Activated CD8-positive, alpha-beta memory T cell treated with anti-CD3 and anti-CD28 coated beads for 36 hours (primary cell): ENCODE data around the gene NAA50. TPM values are rescaled to one million over a fixed set of nuclear protein-coding genes. Genes with fewer than 3 reads are reported as not detected.

Experiments
- CTCF ChIA-PET: fragments of 350-600 bp; sonication (Branson Sonifier 250); formaldehyde crosslinking; loops from one replicate; lab custom pipeline; 2021; ENCODE audit warnings: antibody characterized with exemption; lab: Charles Lee
- POLR2A ChIA-PET: fragments of 350-600 bp; sonication (Branson Sonifier 250); formaldehyde crosslinking; loops from one replicate; lab custom pipeline; 2021; ENCODE audit warnings: antibody characterized with exemption; lab: Charles Lee
- total RNA-seq, 2 experiments: library from RNA; stranded (reverse); gene quantifications; one replicate each; pipeline ENCODE4 v1.2.3, GENCODE V29; 2021

Gene NAA50
- total RNA-seq, 2 experiments from 2014 or later = 197 to 202 TPM

- CTCF ChIA-PET = interaction anchor here (0.6 to 1.8 kb wide), 6 partner anchors 9 to 1917 kb away, joined by 3 to 7 read pairs (median 3); partner anchors contain the start of gene USF3
- POLR2A ChIA-PET = interaction anchor here (1.6 kb wide), 1 partner anchor 51 kb away, joined by 12 read pairs; the partner anchor contains the start of gene USF3
Measured at GRCh38 chr3:113746548-113747282, 666 bp upstream of the NAA50 start, which contains the start of gene ATP6V1A. TSS of gene ATP6V1A (plus strand) at chr3:113747035. CDS start at chr3:113778754, 31,719 bp downstream.

DNA sequence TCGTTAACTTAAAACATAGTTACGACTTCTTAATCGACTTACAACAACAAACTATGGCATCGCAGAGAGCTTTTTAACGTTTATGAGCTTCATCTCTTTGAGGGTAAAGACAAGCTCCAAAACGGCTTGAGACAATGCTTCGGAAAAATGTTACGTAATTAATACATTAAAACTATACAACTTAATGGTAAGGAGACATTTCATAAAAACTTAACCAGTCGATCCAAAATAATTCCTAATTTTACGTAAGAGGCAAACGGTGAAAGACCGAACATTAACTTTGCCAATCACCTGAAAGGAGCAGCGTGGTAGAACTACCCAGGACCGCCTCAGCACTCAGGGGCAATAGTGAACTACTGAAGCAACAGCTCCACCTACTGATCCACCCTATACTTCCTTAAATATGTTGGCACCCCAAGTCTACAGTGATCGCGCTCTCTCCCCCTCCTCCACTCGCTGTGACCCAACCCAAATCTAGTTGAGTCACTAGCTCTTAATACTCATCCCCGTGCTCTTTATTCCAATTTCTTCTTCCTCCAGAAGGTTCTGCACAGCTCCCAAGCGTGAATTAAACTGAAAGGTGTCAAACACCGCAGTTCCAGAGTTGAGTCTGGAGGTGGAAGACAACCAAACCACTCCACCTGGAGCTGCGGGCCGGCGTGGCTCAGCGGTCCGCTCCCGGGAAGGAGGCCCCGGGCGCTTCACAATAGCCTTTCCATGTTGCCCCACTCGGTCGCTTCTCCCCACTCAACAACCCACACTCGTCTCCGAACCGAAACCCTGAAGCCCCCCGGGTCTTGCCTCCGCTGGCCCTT lies 901 bp downstream of the NAA50 start:
- POLR2A ChIA-PET = interaction anchor here (0.8 to 1.0 kb wide), 2 partner anchors 9 to 49 kb away, joined by 4 to 5 read pairs; partner anchors contain the start of gene USF3
- CTCF ChIA-PET = interaction anchor here (0.7 to 1.3 kb wide), 5 partner anchors 9 to 230 kb away, joined by 3 read pairs; no protein-coding TSS in a partner anchor

GRCh38 chr3:113743006-113743630 lies 2.9 kb downstream of the NAA50 start:
- POLR2A ChIA-PET = no interaction called here
- CTCF ChIA-PET = no interaction called here

- ChIA-PET POLR2A (no interaction called here), CTCF (interaction anchor here (1.0 kb wide), 1 partner anchor 97 kb away, joined by 6 read pairs; the partner anchor contains the start of gene GRAMD1C)
Measured at GRCh38 chr3:113741620-113742019, 4.4 kb downstream of the NAA50 start.

- POLR2A ChIA-PET = no interaction called here
Measured at GRCh38 chr3:113741086-113741485, 5.0 kb downstream of the NAA50 start.

DNA sequence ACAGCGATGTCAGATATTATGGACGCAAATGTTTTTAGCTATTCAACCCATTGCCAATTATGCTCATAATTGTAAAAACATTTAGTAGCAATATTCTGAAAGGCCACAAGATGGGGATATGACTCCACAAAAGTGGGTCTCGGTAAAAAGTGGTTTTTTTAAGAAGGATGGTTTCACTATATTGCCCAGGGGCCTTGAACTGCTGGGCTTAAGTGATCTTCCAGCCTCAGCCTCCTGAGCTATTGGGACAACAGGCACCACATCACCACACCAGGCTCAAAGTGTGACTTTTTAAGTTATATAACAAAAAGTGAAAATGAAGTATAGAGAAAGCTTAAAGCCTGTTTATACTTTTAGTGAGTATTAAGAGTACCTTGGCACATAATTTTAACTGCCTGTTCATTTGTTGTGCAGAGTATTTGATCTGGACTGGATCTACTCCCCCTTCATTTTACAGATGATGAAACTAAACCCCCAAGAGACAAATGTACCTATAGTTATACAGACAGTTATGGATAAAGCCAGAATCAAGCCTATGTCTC lies 9.4 kb downstream of the NAA50 start:
- ChIA-PET POLR2A (interaction anchor here (0.6 to 1.4 kb wide), 2 partner anchors 8 to 181 kb away, joined by 4 to 7 read pairs; no protein-coding TSS in a partner anchor), CTCF (interaction anchor here (0.6 to 2.0 kb wide), 7 partner anchors 9 to 108 kb away, joined by 3 to 8 read pairs (median 4); partner anchors contain the start of genes ATP6V1A and NAA50)

More at GRCh38 chr3:113741086-113741485, 5.0 kb downstream of the NAA50 start:
- CTCF ChIA-PET = interaction anchor here (1.0 kb wide), 1 partner anchor 97 kb away, joined by 6 read pairs; the partner anchor contains the start of gene GRAMD1C

GRCh38 chr3:113731694-113732093 lies 14.4 kb downstream of the NAA50 start:
- CTCF ChIA-PET = no interaction called here
- POLR2A ChIA-PET = no interaction called here

GRCh38 chr3:113730550-113730949 lies 15.5 kb downstream of the NAA50 start:
- CTCF ChIA-PET = interaction anchor here (0.6 kb wide), 1 partner anchor 15 kb away, joined by 3 read pairs; no protein-coding TSS in a partner anchor
- POLR2A ChIA-PET = no interaction called here

- ChIA-PET CTCF (no interaction called here), POLR2A (no interaction called here)
Measured at GRCh38 chr3:113728661-113729060, 17.4 kb downstream of the NAA50 start.

GRCh38 chr3:113721636-113722035 lies 24.4 kb downstream of the NAA50 start:
- ChIA-PET CTCF (interaction anchor here (0.6 kb wide), 1 partner anchor 1139 kb away, joined by 4 read pairs; no protein-coding TSS in a partner anchor), POLR2A (no interaction called here)

DNA sequence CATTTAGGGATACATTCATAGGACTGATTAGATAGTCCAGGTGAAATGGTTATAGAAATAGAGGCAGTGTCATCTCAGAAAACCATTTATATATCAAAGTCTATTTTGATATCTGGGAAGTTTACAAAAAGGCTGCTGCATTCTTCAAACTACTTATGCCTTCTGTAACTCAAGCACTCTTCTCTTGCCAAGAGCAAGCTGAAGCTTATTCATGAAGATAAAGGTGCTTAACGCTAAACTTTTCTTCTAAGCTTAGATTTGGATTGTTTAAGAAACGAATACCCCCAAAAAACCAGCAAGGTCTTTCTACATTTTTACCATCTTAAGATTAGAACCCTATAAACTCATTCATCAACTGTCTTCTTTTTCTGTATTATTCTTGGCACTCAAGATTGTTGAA lies 26.3 kb downstream of the NAA50 start:
- POLR2A ChIA-PET = no interaction called here
- CTCF ChIA-PET = no interaction called here

- POLR2A ChIA-PET = no interaction called here
Measured at GRCh38 chr3:113719294-113719693, 26.8 kb downstream of the NAA50 start.

GRCh38 chr3:113717818-113718217 lies 28.2 kb downstream of the NAA50 start:
- ChIA-PET CTCF (interaction anchor here (2.4 kb wide), 1 partner anchor 18 kb away, joined by 8 read pairs; no protein-coding TSS in a partner anchor), POLR2A (interaction anchor here (1.1 kb wide), 1 partner anchor 22 kb away, joined by 3 read pairs; no protein-coding TSS in a partner anchor)

More at GRCh38 chr3:113719294-113719693, 26.8 kb downstream of the NAA50 start:
- CTCF ChIA-PET = no interaction called here

GRCh38 chr3:113717308-113717707 lies 28.7 kb downstream of the NAA50 start:
- POLR2A ChIA-PET = no interaction called here
- CTCF ChIA-PET = interaction anchor here (2.4 kb wide), 1 partner anchor 19 kb away, joined by 8 read pairs; no protein-coding TSS in a partner anchor

DNA sequence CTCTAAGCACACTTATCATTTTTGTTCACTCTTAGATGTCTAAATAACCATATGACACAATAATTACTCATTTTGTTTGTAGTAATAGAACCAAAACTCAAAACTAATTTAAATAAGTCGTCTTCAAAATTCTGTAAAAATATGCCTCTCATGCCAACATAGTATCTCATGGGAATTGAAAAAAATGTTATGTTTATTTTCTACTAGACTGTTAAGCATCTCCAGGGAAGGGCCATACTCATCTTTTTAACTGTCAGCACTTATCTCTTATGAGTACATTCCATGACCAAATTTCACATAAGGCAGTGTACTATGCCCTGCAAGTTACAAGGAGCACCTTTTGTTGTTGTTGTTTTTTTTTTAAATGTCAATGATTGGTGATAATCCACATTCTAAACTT lies 31.3 kb downstream of the NAA50 start:
- CTCF ChIA-PET = interaction anchor here (0.6 kb wide), 1 partner anchor 127 kb away, joined by 3 read pairs; no protein-coding TSS in a partner anchor
- POLR2A ChIA-PET = no interaction called here

DNA sequence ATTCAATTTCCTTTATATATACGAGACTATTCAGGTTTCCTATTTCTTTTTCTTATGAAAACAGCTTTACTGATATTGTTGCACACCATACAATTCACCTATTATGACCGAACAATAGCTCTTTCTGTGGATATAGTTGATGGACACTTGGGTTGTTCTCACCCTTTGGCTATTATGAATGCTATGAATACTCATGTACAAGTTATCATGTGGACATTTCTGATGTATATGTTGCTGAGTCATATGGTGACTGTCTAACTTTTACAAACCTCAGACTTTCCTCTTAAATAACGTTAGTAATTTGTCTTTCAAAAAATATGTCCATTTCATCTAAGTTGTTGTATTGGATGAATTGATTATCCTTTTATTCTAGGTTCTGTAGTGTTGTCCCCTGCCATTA lies 33.9 kb downstream of the NAA50 start:
- ChIA-PET POLR2A (no interaction called here), CTCF (no interaction called here)

GRCh38 chr3:113707835-113708234 lies 38.2 kb downstream of the NAA50 start:
- ChIA-PET CTCF (no interaction called here), POLR2A (no interaction called here)

DNA sequence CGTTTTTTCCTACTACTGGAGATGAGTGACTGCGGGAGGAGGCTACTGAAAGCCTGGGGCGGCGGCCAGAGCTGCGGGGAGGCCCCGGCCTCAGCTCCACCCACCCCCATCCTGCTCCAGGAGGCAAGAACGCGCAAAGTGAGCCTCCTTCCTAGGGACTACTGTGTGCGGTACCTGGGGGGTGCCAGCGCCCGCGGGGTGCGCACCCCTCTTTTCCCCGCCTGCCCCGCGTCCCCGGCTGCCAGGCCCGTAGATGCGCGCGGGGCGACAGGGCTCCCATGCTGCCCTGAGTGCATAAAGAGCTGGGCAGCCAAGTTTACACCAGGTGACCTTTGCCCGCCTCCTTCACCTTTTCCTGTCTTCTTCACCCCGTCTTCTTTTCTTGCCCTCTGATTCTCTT lies 47.1 kb downstream of the NAA50 start:
- POLR2A ChIA-PET = no interaction called here
- CTCF ChIA-PET = no interaction called here
